Heart left ventricle (tissue), 16 donors: ENCODE data around the gene PFN4. TPM values are rescaled to one million over a fixed set of nuclear protein-coding genes. Genes with fewer than 3 reads are reported as not detected.
"Not testable (repeated sequence)": the region's sequence is repeated elsewhere in the genome, so short reads cannot be mapped to it uniquely, and the experiment has no call there.

Experiments used
- ATAC-seq, 4 donors: fragments of 200-7000 bp; cut with Tn5 transposase; one replicate each; pipeline ENCODE4 v1.9.1; 2020 to 2022; ENCODE audit warnings: moderate library complexity in 4 of 4, mild to moderate bottlenecking in 3 of 4, moderate number of reproducible peaks in 1 of 4
- DNase-seq, 5 donors: peaks; one replicate each; pipeline ENCODE4 v3.0.0-alpha.2; 2020
- H3K27ac ChIP-seq, 12 donors: fragments of 200-600 bp; sonication (generic) in 4 of 12; one replicate each; pipeline versions ENCODE4 v1.5.0 to v1.8.0; 2016 to 2022; ENCODE audit warnings: mild to moderate bottlenecking in 2 of 12
- H3K27me3 ChIP-seq, 9 donors: fragments of 200-600 bp; sonication (generic) in 2 of 9; one replicate each; pipeline versions ENCODE4 v1.5.1 to v1.8.0; 2016 to 2022; ENCODE audit warnings: mild to moderate bottlenecking in 3 of 9
- H3K36me3 ChIP-seq, 9 donors: fragments of 200-600 bp; sonication (generic) in 2 of 9; one replicate each; pipeline versions ENCODE4 v1.5.0 to v1.8.0; 2018 to 2022; ENCODE audit warnings: mild to moderate bottlenecking in 2 of 9
- H3K4me1 ChIP-seq, 12 donors: fragments of 200-600 bp; sonication (generic) in 4 of 12; one replicate each; pipeline versions ENCODE4 v1.5.0 to v1.8.0; 2016 to 2022; ENCODE audit warnings: mild to moderate bottlenecking in 3 of 12
- H3K4me3 ChIP-seq, 12 donors: fragments of 200-600 bp; sonication (generic) in 4 of 12; one replicate each; pipeline versions ENCODE4 v1.5.0 to v1.8.0; 2017 to 2022; ENCODE audit warnings: mild to moderate bottlenecking in 9 of 12, moderate library complexity in 4 of 12
- H3K9me3 ChIP-seq, 12 donors: fragments of 200-600 bp; sonication (generic) in 4 of 12; one replicate each; pipeline versions ENCODE4 v1.5.0 to v1.8.0; 2016 to 2022; ENCODE audit warnings: mild to moderate bottlenecking in 1 of 12
- CTCF ChIP-seq, 12 donors: fragments of 200-600 bp; sonication (generic) in 4 of 12; IDR thresholded peaks; one replicate each; pipeline versions ENCODE4 v1.5.0 to v1.8.0; 2018 to 2022; ENCODE audit warnings: antibody characterized with exemption in 12 of 12, mild to moderate bottlenecking in 5 of 12
- POLR2A ChIP-seq, 2 donors: fragments of 450-650 bp; IDR thresholded peaks; one replicate each; pipeline ENCODE4 v1.6.1; 2017; ENCODE audit warnings: antibody characterized with exemption in 2 of 2, mild to moderate bottlenecking in 2 of 2, moderate library complexity in 2 of 2
- WGBS, 4 donors: extraction: QIAGEN DNeasy Blood & Tissue Kit in 2 of 4; methylation state at CpG; one replicate each; pipeline versions ENCODE4 v1.1.5 to v1.1.7; 2013 to 2018; 5-methylcytosine and 5-hydroxymethylcytosine counted together
- intact Hi-C, 10 donors: fragments of 100-400 bp; cut with DNase I; formaldehyde crosslinking; loops; one replicate each; pipeline versions ENCODE4 v1.11.1 to v1.14.2; 2022
- polyA plus RNA-seq, 2 donors: library from polyadenylated mRNA; stranded (reverse); fragments of 200-250 nt; gene quantifications; one replicate each; pipeline ENCODE4 v1.2.3, GENCODE V29; 2013
- total RNA-seq, 9 donors: library from RNA; depleted of rRNA in 2 of 9; stranded (reverse); fragments of >200 nt in 2 of 9; fragmentation: NEBNext Ultra II Directional in 3 of 9; extraction: Animal tissue kit (Norgen Biotek cat#: 25700) in 3 of 9; gene quantifications; one replicate each; pipeline versions ENCODE4 v1.1.0 to v1.2.4, GENCODE V29; 2016 to 2023
- donor health status: ischemic (EF 13 %, LVEDD 7.1; RV severe dilation, severe dysfunction).
- donor health status: healthy with polysubstance abuse.
- donor health status: DM: no; HTN: yes; CAD: no.
- donor health status: DM: no; HTN: no; CAD: no.
- donor health status: ischemic (EF 25% LVEDD 6.9; RV normal size, moderate dysfunction).
- donor health status: ischemic (EF 25% LVEDD 5.7; RV mildly dilated, moderate dysfunction).
- donor health status: healthy.
- donor health status: DM: yes; HTN: yes; CAD: no.
- donor health status: ischemic (EF 35%, LVEDD 5.7; RV mildly dilated, moderate dysfunction).
- donor health status: nonischemic (EF 11% LVEDD 7.7; RV severe dilation, severe dysfunction).
- donor health status: DM: yes; HTN: yes; CAD: no.
- donor health status: PGD.
- donor health status: ischemic (EF 29% LVEDD 5.4; RV normal size, mild dysfunction).
- donor health status: nonischemic (EF 23%, LVEDD 6.1; RV moderate dilation, normal function).

The PFN4 gene
- total and polyA plus RNA-seq, 11 donors: 0.14 to 2.1 (median 0.59) TPM; not detected in 4

DNA sequence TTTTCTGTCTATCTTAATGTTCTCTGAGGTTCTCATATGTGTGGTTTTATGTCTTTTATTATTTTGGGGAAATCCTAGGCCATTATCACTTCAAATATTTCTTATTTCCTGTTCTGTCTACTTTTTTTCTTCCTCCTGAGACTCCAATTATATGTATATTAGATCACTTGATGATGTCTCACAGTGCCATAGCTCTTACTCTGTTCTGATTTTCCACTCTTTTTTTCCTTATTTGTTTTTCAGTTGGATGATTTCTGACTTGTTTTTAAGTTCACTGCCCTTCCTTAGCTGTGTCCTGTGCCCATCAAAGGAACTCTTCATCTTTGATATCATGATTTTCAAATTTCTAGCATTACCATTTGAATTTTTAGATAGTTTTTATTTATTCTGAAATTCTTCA is 24.2 kb upstream of the PFN4 start:
- intact Hi-C loops: no loop called here
- Histone ChIP-seq H3K27ac (no peak overlapping the region), H3K9me3 (peaks cover 0 to 17% (median 8%) of the 10 kb centered on the region in 12 donors), H3K36me3 (peaks cover 0 to 56% (median 15%) of the 10 kb centered on the region in 9 donors), H3K27me3 (no peaks in the 10 kb centered on the region), H3K4me3 (no peak overlapping the region), H3K4me1 (no peaks in the 10 kb centered on the region)
- no peak for TF ChIP-seq POLR2A (IDR thresholded peaks at IDR 0.05)
- no peak for TF ChIP-seq CTCF (IDR thresholded peaks at IDR 0.05)
- DNase-seq: no peak
- ATAC-seq: no peak

DNA sequence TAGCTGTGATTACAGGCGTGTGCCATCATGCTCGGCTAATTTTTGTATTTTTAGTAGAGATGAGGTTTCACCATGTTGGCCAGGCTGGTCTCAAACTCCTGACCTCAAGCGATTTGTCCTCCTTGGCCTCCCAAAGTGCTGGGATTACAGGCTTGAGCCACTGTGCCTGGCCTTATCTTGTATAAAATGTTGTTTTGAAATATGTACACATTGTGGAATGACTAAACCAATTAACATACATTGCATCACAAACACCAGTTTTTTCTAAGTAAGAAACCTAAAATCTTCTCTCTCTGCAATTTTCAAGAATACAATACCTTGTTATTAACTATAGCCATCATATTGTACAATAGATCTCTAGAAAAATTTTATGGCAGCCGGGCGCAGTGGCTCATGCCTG is 17.2 kb upstream of the PFN4 start:
- H3K4me1 ChIP-seq, ATAC-seq, H3K9me3 ChIP-seq, DNase-seq, H3K4me3 ChIP-seq, intact Hi-C loops, H3K27me3 ChIP-seq, H3K27ac ChIP-seq: not testable (repeated sequence)
- peaks cover 0 to 50% (median 8%) of the 10 kb centered on the region in 9 donors for H3K36me3 ChIP-seq
- WGBS, 4 donors: 91 to 95% (median 95%) methylated on average over 5 of the region's 5 CpGs

GRCh38 chr2:24132543-24132942 is 9.4 kb upstream of the PFN4 start:
- no peak for ATAC-seq
- intact Hi-C loops: no loop called here
- 93 to 97% (median 95%) methylated on average over 3 of the region's 3 CpGs for WGBS, 4 donors

DNA sequence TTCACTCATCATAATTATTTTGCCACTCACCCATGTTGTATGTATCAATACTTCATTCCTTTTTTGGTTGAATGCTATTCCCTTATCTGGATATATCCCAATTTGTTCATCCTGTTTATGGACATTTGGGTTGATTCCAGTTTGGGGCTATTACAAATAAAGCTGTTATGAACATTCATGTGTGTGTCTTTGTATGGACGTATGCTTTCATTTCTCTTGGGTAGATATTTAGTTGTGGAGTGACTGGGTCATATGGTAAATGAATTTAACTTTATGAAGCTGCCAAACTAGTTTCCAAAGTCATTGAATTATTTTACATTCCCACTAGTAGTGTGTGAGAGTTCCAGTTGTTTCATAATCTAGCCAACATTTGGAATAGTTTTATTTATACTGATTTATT is 2.8 kb upstream of the PFN4 start:
- Histone ChIP-seq H3K4me3 (no peak overlapping the region), H3K27ac (no peak overlapping the region), H3K27me3 (no peaks in the 10 kb centered on the region), H3K4me1 (peaks cover 0 to 30% (median 16%) of the 10 kb centered on the region in 12 donors), H3K9me3 (no peaks in the 10 kb centered on the region), H3K36me3 (no peaks in the 10 kb centered on the region)
- DNase-seq: no peak
- ATAC-seq: no peak
- intact Hi-C loops: no loop called here
- 19 to 51% (median 42%) methylated on average over 1 of the region's 1 CpG for WGBS, 4 donors
- no peak for TF ChIP-seq POLR2A (IDR thresholded peaks at IDR 0.05)
- no peak for TF ChIP-seq CTCF (IDR thresholded peaks at IDR 0.05)

More at GRCh38 chr2:24132543-24132942, 9.4 kb upstream of the PFN4 start:
- H3K4me1 ChIP-seq: peaks cover 0 to 7% (median 0%) of the 10 kb centered on the region in 12 donors
- H3K4me3 ChIP-seq: no peak overlapping the region
- no peak for DNase-seq
- no peak for TF ChIP-seq CTCF (IDR thresholded peaks at IDR 0.05)
- TF ChIP-seq POLR2A (IDR thresholded peaks at IDR 0.05): no peak
- no peak overlapping the region for H3K27ac ChIP-seq
- peaks cover 0 to 14% (median 4%) of the 10 kb centered on the region in 12 donors for H3K9me3 ChIP-seq
- peaks cover 0 to 13% (median 0%) of the 10 kb centered on the region in 9 donors for H3K36me3 ChIP-seq
- no peaks in the 10 kb centered on the region for H3K27me3 ChIP-seq
